ENCODE results near the gene ITPR1.

Gene ITPR1

DNA sequence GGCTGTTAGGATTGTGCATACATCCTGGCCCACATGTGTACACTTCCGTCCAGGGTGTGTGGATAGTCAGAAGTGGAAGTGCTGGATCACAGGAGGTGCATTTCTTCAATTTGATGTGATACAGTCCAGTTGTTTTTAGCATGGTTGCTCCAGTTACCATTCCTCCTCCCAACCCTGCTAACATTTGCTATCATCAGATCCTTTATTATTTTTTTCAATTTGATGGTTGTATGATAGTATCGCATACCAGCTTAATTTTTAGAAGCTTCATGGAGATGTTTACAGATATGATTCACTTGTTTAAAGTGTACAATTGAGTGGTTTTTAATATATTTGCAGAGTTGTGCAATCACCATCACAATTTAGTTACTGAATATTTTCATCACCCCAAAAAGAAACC is 202.7 kb downstream of the ITPR1 start:
- DNase-seq (ENCODE audit: low read depth) = no peak
- in situ Hi-C loops (cut with HindIII; ENCODE audit: low sequenced_read_pairs) = no loop called here
- no peak overlapping the region for H3K4me3 ChIP-seq (ENCODE audit: low read depth, low read length)
- TF ChIP-seq CTCF (IDR thresholded peaks at IDR 0.05; ENCODE audit: low read depth, low read length, missing control alignments) = no peak

GRCh38 chr3:4696266-4696665 is 203.1 kb downstream of the ITPR1 start:
- DNase-seq (ENCODE audit: low read depth) = no peak
- no peak for TF ChIP-seq CTCF (IDR thresholded peaks at IDR 0.05; ENCODE audit: low read depth, low read length, missing control alignments)
- in situ Hi-C loops (cut with HindIII; ENCODE audit: low sequenced_read_pairs) = no loop called here
- H3K4me3 ChIP-seq (ENCODE audit: low read depth, low read length) = no peak overlapping the region

- no peak for TF ChIP-seq CTCF (IDR thresholded peaks at IDR 0.05; ENCODE audit: low read depth, low read length, missing control alignments)
- H3K4me3 ChIP-seq (ENCODE audit: low read depth, low read length) = no peak overlapping the region
- in situ Hi-C loops (cut with HindIII; ENCODE audit: low sequenced_read_pairs) = no loop called here
- DNase-seq (ENCODE audit: low read depth) = no peak
These were observed 205.1 kb downstream of the ITPR1 start for GRCh38 chr3:4698125-4698821.

- in situ Hi-C loops (cut with HindIII; ENCODE audit: low sequenced_read_pairs) = no loop called here
These were observed 209.9 kb downstream of the ITPR1 start for GRCh38 chr3:4703054-4703480.

DNA sequence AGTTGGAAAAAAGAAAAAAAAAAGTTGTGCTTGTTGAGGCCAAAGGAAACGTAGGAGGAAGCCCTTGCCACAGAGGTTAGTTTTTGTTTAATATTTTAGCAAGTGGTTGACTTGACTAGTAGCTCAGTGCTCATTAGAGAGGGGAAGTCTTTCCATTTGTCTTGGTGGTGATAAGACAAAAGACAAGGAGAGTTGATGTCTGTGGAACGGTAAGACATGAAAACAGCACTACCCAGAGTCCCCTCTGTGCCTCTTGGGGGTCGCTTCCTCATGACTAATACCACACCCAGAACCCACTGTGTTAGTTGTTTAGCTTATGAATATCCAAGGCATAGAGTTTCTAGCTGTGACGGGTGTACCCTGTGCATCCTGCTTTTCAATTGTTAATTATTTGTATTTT is 211.4 kb downstream of the ITPR1 start:
- no peak overlapping the region for H3K4me3 ChIP-seq (ENCODE audit: low read depth, low read length)
- no peak for DNase-seq (ENCODE audit: low read depth)
- in situ Hi-C loops (cut with HindIII; ENCODE audit: low sequenced_read_pairs) = no loop called here
- TF ChIP-seq CTCF (IDR thresholded peaks at IDR 0.05; ENCODE audit: low read depth, low read length, missing control alignments) = no peak

More at GRCh38 chr3:4703054-4703480, 209.9 kb downstream of the ITPR1 start:
- no peak for DNase-seq (ENCODE audit: low read depth)
- TF ChIP-seq CTCF (IDR thresholded peaks at IDR 0.05; ENCODE audit: low read depth, low read length, missing control alignments) = no peak
- H3K4me3 ChIP-seq (ENCODE audit: low read depth, low read length) = no peak overlapping the region

DNA sequence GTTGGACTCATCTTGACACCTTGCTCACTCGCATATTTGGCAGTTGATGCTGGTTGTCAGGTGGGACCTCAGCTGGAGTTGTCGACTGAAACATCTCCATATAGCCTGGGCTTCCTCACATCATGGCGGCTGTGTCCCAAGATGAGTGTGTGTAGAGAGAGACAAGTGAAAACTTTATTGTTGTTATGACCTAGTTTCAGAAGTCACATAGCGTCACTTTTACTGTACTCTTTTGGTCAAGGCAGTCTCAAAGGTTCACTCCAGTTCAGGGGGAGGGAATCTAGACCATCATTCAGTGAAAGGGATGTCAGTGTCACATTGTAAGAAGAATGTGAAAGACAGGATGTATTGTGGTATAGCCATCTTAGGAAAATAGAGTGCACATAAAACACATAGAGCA is 214.2 kb downstream of the ITPR1 start:
- in situ Hi-C loops (cut with HindIII; ENCODE audit: low sequenced_read_pairs) = no loop called here
- no peak for DNase-seq (ENCODE audit: low read depth)
- TF ChIP-seq CTCF (IDR thresholded peaks at IDR 0.05; ENCODE audit: low read depth, low read length, missing control alignments) = no peak
- no peak overlapping the region for H3K4me3 ChIP-seq (ENCODE audit: low read depth, low read length)

Measured in astrocyte of the cerebellum (primary cell).